ENCODE measurements around the gene SGCA. TPM values are rescaled to one million over a fixed set of nuclear protein-coding genes. Genes with fewer than 3 reads are reported as not detected.

Gene SGCA
- total and polyA plus RNA-seq, 2 of the 13 experiments (the other 11 are each of a cell fraction or from before 2014, with no cell fraction given), result not detected

DNA sequence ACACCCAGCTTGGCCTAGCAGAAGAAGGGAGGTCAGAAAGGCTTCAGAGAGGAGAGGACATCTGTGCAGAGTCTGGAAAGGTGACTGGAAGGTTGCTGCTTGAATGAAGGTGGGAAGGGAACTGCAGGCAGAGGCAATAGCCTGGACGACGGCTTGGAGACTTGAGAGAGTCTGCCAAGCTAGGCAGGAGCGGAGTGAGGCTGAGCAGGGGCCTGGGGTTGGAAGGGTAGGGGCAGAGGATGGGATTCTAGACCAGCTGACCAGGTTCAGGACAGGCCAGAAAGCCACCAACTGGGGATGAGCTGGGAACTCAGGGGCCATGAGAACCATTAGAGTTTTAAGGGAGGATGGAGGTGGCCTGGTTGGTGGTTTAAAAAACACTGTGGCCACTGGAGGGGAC, 339 bp upstream of the SGCA start (continued):
- TF ChIP-seq, protein P1, sequence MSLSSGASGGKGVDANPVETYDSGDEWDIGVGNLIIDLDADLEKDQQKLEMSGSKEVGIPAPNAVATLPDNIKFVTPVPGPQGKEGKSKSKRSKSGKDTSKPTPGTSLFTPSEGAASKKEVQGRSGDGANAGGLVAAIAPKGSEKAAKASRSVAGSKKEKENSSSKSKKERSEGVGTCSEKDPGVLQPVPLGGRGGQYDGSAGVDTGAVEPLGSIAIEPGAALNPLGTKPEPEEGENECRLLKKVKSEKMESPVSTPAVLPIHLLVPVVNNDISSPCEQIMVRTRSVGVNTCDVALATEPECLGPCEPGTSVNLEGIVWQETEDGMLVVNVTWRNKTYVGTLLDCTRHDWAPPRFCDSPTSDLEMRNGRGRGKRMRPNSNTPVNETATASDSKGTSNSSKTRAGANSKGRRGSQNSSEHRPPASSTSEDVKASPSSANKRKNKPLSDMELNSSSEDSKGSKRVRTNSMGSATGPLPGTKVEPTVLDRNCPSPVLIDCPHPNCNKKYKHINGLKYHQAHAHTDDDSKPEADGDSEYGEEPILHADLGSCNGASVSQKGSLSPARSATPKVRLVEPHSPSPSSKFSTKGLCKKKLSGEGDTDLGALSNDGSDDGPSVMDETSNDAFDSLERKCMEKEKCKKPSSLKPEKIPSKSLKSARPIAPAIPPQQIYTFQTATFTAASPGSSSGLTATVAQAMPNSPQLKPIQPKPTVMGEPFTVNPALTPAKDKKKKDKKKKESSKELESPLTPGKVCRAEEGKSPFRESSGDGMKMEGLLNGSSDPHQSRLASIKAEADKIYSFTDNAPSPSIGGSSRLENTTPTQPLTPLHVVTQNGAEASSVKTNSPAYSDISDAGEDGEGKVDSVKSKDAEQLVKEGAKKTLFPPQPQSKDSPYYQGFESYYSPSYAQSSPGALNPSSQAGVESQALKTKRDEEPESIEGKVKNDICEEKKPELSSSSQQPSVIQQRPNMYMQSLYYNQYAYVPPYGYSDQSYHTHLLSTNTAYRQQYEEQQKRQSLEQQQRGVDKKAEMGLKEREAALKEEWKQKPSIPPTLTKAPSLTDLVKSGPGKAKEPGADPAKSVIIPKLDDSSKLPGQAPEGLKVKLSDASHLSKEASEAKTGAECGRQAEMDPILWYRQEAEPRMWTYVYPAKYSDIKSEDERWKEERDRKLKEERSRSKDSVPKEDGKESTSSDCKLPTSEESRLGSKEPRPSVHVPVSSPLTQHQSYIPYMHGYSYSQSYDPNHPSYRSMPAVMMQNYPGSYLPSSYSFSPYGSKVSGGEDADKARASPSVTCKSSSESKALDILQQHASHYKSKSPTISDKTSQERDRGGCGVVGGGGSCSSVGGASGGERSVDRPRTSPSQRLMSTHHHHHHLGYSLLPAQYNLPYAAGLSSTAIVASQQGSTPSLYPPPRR (CRISPR knock-in tag; IDR thresholded peaks at IDR 0.05; ENCODE audit: borderline replicate concordance), result no peak
- TF ChIP-seq, protein P2, sequence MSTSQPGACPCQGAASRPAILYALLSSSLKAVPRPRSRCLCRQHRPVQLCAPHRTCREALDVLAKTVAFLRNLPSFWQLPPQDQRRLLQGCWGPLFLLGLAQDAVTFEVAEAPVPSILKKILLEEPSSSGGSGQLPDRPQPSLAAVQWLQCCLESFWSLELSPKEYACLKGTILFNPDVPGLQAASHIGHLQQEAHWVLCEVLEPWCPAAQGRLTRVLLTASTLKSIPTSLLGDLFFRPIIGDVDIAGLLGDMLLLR (CRISPR knock-in tag; IDR thresholded peaks at IDR 0.05), result no peak
- TF ChIP-seq POGZ (CRISPR knock-in tag; IDR thresholded peaks at IDR 0.05), result no peak
- TF ChIP-seq ELF3 (CRISPR knock-in tag; IDR thresholded peaks at IDR 0.05), result no peak
- TF ChIP-seq ZNF589 (CRISPR knock-in tag; conservative IDR thresholded peaks at IDR 0.05), result no peak
- TF ChIP-seq, protein P3, sequence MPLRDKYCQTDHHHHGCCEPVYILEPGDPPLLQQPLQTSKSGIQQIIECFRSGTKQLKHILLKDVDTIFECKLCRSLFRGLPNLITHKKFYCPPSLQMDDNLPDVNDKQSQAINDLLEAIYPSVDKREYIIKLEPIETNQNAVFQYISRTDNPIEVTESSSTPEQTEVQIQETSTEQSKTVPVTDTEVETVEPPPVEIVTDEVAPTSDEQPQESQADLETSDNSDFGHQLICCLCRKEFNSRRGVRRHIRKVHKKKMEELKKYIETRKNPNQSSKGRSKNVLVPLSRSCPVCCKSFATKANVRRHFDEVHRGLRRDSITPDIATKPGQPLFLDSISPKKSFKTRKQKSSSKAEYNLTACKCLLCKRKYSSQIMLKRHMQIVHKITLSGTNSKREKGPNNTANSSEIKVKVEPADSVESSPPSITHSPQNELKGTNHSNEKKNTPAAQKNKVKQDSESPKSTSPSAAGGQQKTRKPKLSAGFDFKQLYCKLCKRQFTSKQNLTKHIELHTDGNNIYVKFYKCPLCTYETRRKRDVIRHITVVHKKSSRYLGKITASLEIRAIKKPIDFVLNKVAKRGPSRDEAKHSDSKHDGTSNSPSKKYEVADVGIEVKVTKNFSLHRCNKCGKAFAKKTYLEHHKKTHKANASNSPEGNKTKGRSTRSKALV (CRISPR knock-in tag; IDR thresholded peaks at IDR 0.05), result no peak
- TF ChIP-seq NCOA2 (CRISPR knock-in tag; IDR thresholded peaks at IDR 0.05), result no peak
